Measurements from ENCODE around the gene TXNDC12. TPM values are rescaled to one million over a fixed set of nuclear protein-coding genes. Genes with fewer than 3 reads are reported as not detected.
A peak's percentile ranks its signal among the peaks of the same experiment; 100 is the strongest.
"Not testable (repeated sequence)": the region's sequence is repeated elsewhere in the genome, so short reads cannot be mapped to it uniquely, and the experiment has no call there.

TXNDC12 gene
- total RNA-seq, 1 donor from 2014 or later: 44.8 TPM

DNA sequence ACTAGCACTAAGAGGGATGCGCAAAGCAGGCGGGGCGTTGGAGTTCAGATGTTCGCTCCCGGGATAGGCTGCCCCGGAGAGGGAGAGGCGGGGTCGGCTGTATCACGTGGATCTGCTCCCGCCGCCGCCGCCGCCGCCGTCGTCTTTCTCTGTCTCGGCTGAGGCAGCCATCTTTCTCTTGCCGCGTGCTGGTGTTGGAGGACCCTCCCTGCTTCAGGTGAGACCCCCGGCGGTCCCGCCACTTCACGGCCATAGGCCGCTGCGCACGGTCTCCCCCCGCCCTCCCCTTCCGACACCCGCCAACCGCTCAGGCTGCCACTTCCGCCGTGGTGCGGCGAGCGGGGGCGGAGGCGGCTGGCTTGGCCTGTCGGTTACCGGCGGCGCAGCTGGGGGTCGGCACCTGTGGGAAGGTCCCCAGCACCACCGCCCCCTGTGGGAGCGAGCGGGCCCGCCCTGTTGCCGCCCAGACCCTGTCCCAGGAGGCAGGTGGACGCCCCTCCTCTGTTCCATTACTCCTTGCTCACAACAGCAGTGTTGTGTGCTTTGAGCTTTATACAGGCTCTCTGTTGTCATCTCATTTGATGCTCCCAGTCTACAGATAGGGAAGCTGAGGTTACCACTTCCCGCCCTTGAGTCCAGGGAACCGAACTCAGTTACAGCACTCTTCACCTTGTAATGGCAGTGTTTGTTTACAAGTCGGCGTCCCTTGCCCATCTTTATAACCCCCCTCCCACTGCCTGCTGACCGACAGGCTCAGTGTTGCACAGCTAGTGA, 1.4 kb upstream of the TXNDC12 start, which contains the start of gene BTF3L4:
TSS of gene BTF3L4 (plus strand) at position 133 of the 774 bp plus-strand sequence. CDS start 3,553 bp downstream, outside the sequence.
- peak; percentile 98 for DNase-seq
- Histone ChIP-seq H3K4me3 (peak within 1 kb of the TSS; percentile 97), H3K9me3 (no peaks in the 10 kb centered on the region), H3K27ac (peak within 1 kb of the TSS; percentile 93), H3K27me3 (no peaks in the 10 kb centered on the region), H3K36me3 (peaks cover 34% of the 10 kb centered on the region), H3K4me1 (peaks cover 42% of the 10 kb centered on the region)
- TF ChIP-seq, protein P1, sequence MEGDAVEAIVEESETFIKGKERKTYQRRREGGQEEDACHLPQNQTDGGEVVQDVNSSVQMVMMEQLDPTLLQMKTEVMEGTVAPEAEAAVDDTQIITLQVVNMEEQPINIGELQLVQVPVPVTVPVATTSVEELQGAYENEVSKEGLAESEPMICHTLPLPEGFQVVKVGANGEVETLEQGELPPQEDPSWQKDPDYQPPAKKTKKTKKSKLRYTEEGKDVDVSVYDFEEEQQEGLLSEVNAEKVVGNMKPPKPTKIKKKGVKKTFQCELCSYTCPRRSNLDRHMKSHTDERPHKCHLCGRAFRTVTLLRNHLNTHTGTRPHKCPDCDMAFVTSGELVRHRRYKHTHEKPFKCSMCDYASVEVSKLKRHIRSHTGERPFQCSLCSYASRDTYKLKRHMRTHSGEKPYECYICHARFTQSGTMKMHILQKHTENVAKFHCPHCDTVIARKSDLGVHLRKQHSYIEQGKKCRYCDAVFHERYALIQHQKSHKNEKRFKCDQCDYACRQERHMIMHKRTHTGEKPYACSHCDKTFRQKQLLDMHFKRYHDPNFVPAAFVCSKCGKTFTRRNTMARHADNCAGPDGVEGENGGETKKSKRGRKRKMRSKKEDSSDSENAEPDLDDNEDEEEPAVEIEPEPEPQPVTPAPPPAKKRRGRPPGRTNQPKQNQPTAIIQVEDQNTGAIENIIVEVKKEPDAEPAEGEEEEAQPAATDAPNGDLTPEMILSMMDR (IDR thresholded peaks at IDR 0.05): peak; percentile 8
- peak; percentile 97 for ATAC-seq
- intact Hi-C loops (cut with DNase I): no loop called here

GRCh38 chr1:52055866-52056162, 823 bp upstream of the TXNDC12 start:
- no peaks in the 10 kb centered on the region for H3K27me3 ChIP-seq
- H3K9me3 ChIP-seq: no peaks in the 10 kb centered on the region
- H3K36me3 ChIP-seq: peaks cover 34% of the 10 kb centered on the region
- peak overlapping the region; percentile 97 for H3K4me3 ChIP-seq
- peak overlapping the region; percentile 93 for H3K27ac ChIP-seq
- TF ChIP-seq, protein P1 (IDR thresholded peaks at IDR 0.05): no peak
- DNase-seq: no peak
- intact Hi-C loops (cut with DNase I): no loop called here
- no peak for ATAC-seq
- H3K4me1 ChIP-seq: peaks cover 42% of the 10 kb centered on the region

GRCh38 chr1:52054496-52055065, 410 bp downstream of the TXNDC12 start:
- H3K9me3 ChIP-seq: no peaks in the 10 kb centered on the region
- DNase-seq (no peak), ATAC-seq (no peak)
- TF ChIP-seq, protein P1 (IDR thresholded peaks at IDR 0.05): no peak
- peaks cover 23% of the 10 kb centered on the region for H3K36me3 ChIP-seq
- no peaks in the 10 kb centered on the region for H3K27me3 ChIP-seq
- peaks cover 40% of the 10 kb centered on the region for H3K4me1 ChIP-seq
- H3K4me3 ChIP-seq: peak overlapping the region; percentile 97
- peak overlapping the region; percentile 93 for H3K27ac ChIP-seq
- intact Hi-C loops (cut with DNase I): no loop called here

GRCh38 chr1:52053862-52054261, 1.1 kb downstream of the TXNDC12 start:
- no peaks in the 10 kb centered on the region for H3K9me3 ChIP-seq
- H3K36me3 ChIP-seq: peaks cover 22% of the 10 kb centered on the region
- ATAC-seq: no peak
- TF ChIP-seq, protein P1 (IDR thresholded peaks at IDR 0.05): no peak
- no peak for DNase-seq
- no peaks in the 10 kb centered on the region for H3K27me3 ChIP-seq
- H3K27ac ChIP-seq: no peak overlapping the region
- H3K4me3 ChIP-seq: peak overlapping the region; percentile 97
- intact Hi-C loops (cut with DNase I): no loop called here
- H3K4me1 ChIP-seq: peaks cover 33% of the 10 kb centered on the region

DNA sequence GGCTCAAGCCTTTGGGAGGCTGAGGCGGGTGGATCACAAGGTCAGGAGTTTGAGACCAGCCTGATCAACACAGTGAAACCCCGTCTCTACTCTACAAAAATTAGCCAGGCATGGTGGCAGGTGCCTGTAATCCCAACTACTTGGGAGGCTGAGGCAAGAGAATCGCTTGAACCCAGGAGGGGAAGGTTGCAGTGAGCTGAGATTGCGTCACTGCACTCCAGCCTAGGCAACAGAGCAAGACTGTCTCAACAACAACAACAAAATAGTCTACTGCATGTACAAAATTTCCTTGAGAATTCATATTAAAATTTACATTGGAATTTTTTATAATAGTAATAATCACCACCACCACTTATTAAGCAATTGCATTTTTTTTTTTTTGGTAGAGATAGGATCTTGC, 5.7 kb downstream of the TXNDC12 start:
- DNase-seq; ATAC-seq; H3K4me3 ChIP-seq; H3K9me3 ChIP-seq; H3K27me3 ChIP-seq; H3K27ac ChIP-seq; intact Hi-C loops (cut with DNase I): not testable (repeated sequence)
- Histone ChIP-seq H3K4me1 (peaks cover 11% of the 10 kb centered on the region), H3K36me3 (peaks cover 22% of the 10 kb centered on the region)

DNA sequence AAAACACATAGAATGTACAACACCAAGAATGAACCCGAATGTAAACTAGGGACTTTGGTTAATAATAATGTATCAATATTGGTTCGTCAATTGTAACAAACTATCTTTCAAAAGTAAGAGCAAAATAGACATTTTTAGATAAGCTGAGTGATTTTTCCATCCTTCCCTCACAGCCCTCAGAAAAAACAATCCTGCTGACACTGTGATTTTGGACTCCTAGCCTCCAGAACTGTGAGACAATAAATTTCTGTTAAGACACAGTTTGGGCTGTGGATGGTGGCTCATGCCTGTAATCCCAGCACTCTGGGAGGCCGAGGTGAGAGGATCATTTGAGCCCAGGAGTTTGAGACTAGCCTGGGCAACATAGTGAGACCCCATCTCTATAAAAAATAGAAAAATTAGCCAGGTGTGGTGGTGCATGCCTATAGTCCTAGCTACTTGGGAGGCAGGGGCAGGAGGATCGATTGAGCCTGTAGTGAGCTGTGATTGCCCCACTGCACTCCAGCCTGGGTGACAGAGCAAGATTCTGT, 9.3 kb downstream of the TXNDC12 start:
- H3K27ac ChIP-seq; DNase-seq; intact Hi-C loops (cut with DNase I); H3K9me3 ChIP-seq; H3K27me3 ChIP-seq; ATAC-seq; H3K4me1 ChIP-seq; H3K4me3 ChIP-seq: not testable (repeated sequence)
- H3K36me3 ChIP-seq: peaks cover 11% of the 10 kb centered on the region
